Osteocyte (in vitro differentiated cells): ENCODE results near the gene EGR2. TPM values are rescaled to one million over a fixed set of nuclear protein-coding genes. Genes with fewer than 3 reads are reported as not detected.

Source experiments
- DNase-seq: peaks from one replicate; pipeline ENCODE4 v3.0.0; 2021; ENCODE audit warnings: mixed read lengths; ENCODE audit not compliant: unreplicated experiment; ENCODE audit errors: extremely low spot score
- H3K27ac Mint-ChIP-seq: one replicate; pipeline ENCODE4 v1.8.0; 2021; ENCODE audit warnings: mild to moderate bottlenecking, mixed read lengths; ENCODE audit not compliant: unreplicated experiment
- H3K27me3 Mint-ChIP-seq: one replicate; pipeline ENCODE4 v1.8.0; 2021; ENCODE audit warnings: mixed read lengths; ENCODE audit not compliant: unreplicated experiment
- H3K36me3 Mint-ChIP-seq: one replicate; pipeline ENCODE4 v1.8.0; 2021; ENCODE audit warnings: mixed read lengths; ENCODE audit not compliant: unreplicated experiment
- H3K4me1 Mint-ChIP-seq: one replicate; pipeline ENCODE4 v1.8.0; 2021; ENCODE audit warnings: mixed read lengths; ENCODE audit not compliant: unreplicated experiment
- H3K4me3 Mint-ChIP-seq: one replicate; pipeline ENCODE4 v1.8.0; 2021; ENCODE audit warnings: mild to moderate bottlenecking, moderate library complexity, mixed read lengths; ENCODE audit not compliant: unreplicated experiment
- H3K9me3 Mint-ChIP-seq: one replicate; pipeline ENCODE4 v1.8.0; 2021; ENCODE audit warnings: mixed read lengths; ENCODE audit not compliant: unreplicated experiment
- CTCF ChIP-seq: fragments of 200-600 bp; sonication (generic); IDR thresholded peaks from 2 replicates; pipeline ENCODE4 v1.5.0; 2021; ENCODE audit warnings: antibody characterized with exemption, mild to moderate bottlenecking, moderate library complexity
- total RNA-seq: library from RNA; stranded (reverse); gene quantifications from 2 replicates; pipeline ENCODE4 v1.2.1, GENCODE V29; 2021

The EGR2 gene
- total RNA-seq, 1 donor from 2014 or later = 11.7 TPM

- Mint-ChIP-seq H3K9me3 (no peaks in the 10 kb centered on the region), H3K36me3 (no peaks in the 10 kb centered on the region), H3K4me3 (no peak overlapping the region), H3K4me1 (peaks cover 6% of the 10 kb centered on the region), H3K27ac (no peak overlapping the region), H3K27me3 (peaks cover 12% of the 10 kb centered on the region)
- no peak for DNase-seq
- no peak for TF ChIP-seq CTCF
These were observed 43.8 kb downstream of the EGR2 start for GRCh38 chr10:62772186-62772974.

GRCh38 chr10:62769574-62770242 lies 46.5 kb downstream of the EGR2 start:
- Mint-ChIP-seq H3K27ac (no peak overlapping the region), H3K27me3 (peaks cover 14% of the 10 kb centered on the region), H3K4me3 (no peak overlapping the region), H3K9me3 (no peaks in the 10 kb centered on the region), H3K4me1 (peaks cover 6% of the 10 kb centered on the region), H3K36me3 (no peaks in the 10 kb centered on the region)
- TF ChIP-seq CTCF = no peak
- DNase-seq = no peak

GRCh38 chr10:62766386-62766785 lies 49.8 kb downstream of the EGR2 start:
- no peak for TF ChIP-seq CTCF
- Mint-ChIP-seq H3K4me3 (no peak overlapping the region), H3K27ac (no peak overlapping the region), H3K27me3 (peaks cover 2% of the 10 kb centered on the region), H3K36me3 (no peaks in the 10 kb centered on the region), H3K9me3 (no peaks in the 10 kb centered on the region), H3K4me1 (no peaks in the 10 kb centered on the region)
- no peak for DNase-seq

- Mint-ChIP-seq H3K36me3 (no peaks in the 10 kb centered on the region), H3K4me3 (no peak overlapping the region), H3K9me3 (no peaks in the 10 kb centered on the region), H3K27me3 (peaks cover 2% of the 10 kb centered on the region), H3K4me1 (no peaks in the 10 kb centered on the region), H3K27ac (no peak overlapping the region)
- no peak for DNase-seq
- no peak for TF ChIP-seq CTCF
These were observed 50.4 kb downstream of the EGR2 start for GRCh38 chr10:62765726-62766125.

- Mint-ChIP-seq H3K27me3 (peaks cover 2% of the 10 kb centered on the region), H3K9me3 (no peaks in the 10 kb centered on the region), H3K36me3 (no peaks in the 10 kb centered on the region), H3K27ac (no peak overlapping the region), H3K4me1 (no peaks in the 10 kb centered on the region), H3K4me3 (no peak overlapping the region)
- no peak for DNase-seq
- TF ChIP-seq CTCF = no peak
These were observed 52.2 kb downstream of the EGR2 start for GRCh38 chr10:62764011-62764410.
